K562 (cell line): ENCODE measurements around the gene ACAP3. TPM values are rescaled to one million over a fixed set of nuclear protein-coding genes. Genes with fewer than 3 reads are reported as not detected.

Experiments used
- ATAC-seq: fragments of 200-7000 bp; cut with Tn5 transposase; 3 replicates; pipeline ENCODE4 v1.9.1; 2020; ENCODE audit warnings: moderate library complexity
- BruUV-seq: library from RNA; stranded (reverse); fragments of 400-500 nt; replicated peaks from 2 replicates; lab custom pipeline; 2021; lab: Mats Ljungman, UMichigan
- CTCF ChIA-PET: fragments of 300-600 bp; formaldehyde crosslinking; extraction: SDS; loops from one replicate; lab custom pipeline; 2021; ENCODE audit warnings: low intra/inter-chr PET ratio; lab: Yijun Ruan, JAX
- POLR2A ChIA-PET: fragments of 300-600, 350-650 bp; sonication (Branson Sonifier 250); formaldehyde crosslinking; extraction: SDS; loops from one replicate; lab custom pipeline; 2021; ENCODE audit warnings: antibody characterized with exemption, inconsistent platforms; lab: Yijun Ruan, JAX
- DNase-seq, 4 experiments: peaks; one replicate each; pipeline versions ENCODE4 v3.0.0 to v3.0.0-alpha.2; 2011 to 2018; ENCODE audit warnings: low spot score in 3 of 4, mixed read lengths in 3 of 4; ENCODE audit errors: extremely low read depth in 1 of 4
- FAIRE-seq: peaks from 2 replicates; lab custom pipeline; 2011; peaks lifted over from hg19 to GRCh38; lab: Jason Lieb, UNC
- H2AFZ ChIP-seq: 2 replicates; pipeline ENCODE4 v1.6.0; 2011; ENCODE audit warnings: low read depth, low read length, control low read depth, inconsistent platforms
- H3K27ac ChIP-seq: fragments of 200-600 bp; 3 replicates; pipeline ENCODE4 v1.8.0; 2011; ENCODE audit warnings: low read depth, mild to moderate bottlenecking, control low read depth, inconsistent platforms, low read length, moderate library complexity, mixed read lengths; ENCODE audit errors: extremely low read depth
- H3K27me3 ChIP-seq, 2 experiments: fragments of 300-600 bp in 1 of 2; 2 replicates in 1 of 2; 3 replicates in 1 of 2; pipeline versions ENCODE4 v1.6.0 to v1.8.0; 2011; ENCODE audit warnings: inconsistent platforms in 2 of 2, low read length in 2 of 2, mild to moderate bottlenecking in 1 of 2, mixed read lengths in 1 of 2, moderate library complexity in 1 of 2; ENCODE audit not compliant: control insufficient read depth in 2 of 2, insufficient read depth in 2 of 2
- H3K36me3 ChIP-seq: fragments of 300-600 bp; 3 replicates; pipeline ENCODE4 v1.8.0; 2011; ENCODE audit warnings: mild to moderate bottlenecking, low read length, inconsistent platforms; ENCODE audit not compliant: control insufficient read depth, insufficient read depth
- H3K4me1 ChIP-seq, 2 experiments: fragments of 200-600 bp in 1 of 2; replicated peaks in 1 of 2; 2 replicates in 1 of 2; 3 replicates in 1 of 2; pipeline versions ENCODE4 v1.5.1 to v1.8.0; 2011; ENCODE audit warnings: inconsistent platforms in 2 of 2, low read length in 2 of 2, mild to moderate bottlenecking in 1 of 2, mixed read lengths in 1 of 2, moderate library complexity in 1 of 2; ENCODE audit not compliant: control insufficient read depth in 2 of 2, insufficient read depth in 2 of 2
- H3K4me2 ChIP-seq: 2 replicates; pipeline ENCODE4 v1.6.1; 2011; ENCODE audit warnings: low read length, control low read depth, inconsistent platforms, mixed read lengths; ENCODE audit not compliant: insufficient read depth
- H3K4me3 ChIP-seq: fragments of 200-600 bp; sonication (generic), shearing (Covaris generic); 2 replicates; pipeline ENCODE4 v1.5.1; 2016; ENCODE audit warnings: control low read depth, inconsistent platforms
- H3K79me2 ChIP-seq: fragments of 200-600 bp; 3 replicates; pipeline ENCODE4 v1.8.0; 2011; ENCODE audit warnings: low read length, inconsistent platforms; ENCODE audit not compliant: control insufficient read depth, insufficient read depth
- H3K9ac ChIP-seq, 2 experiments: 2 replicates each; pipeline versions ENCODE4 v1.6.0 to v1.6.1; 2011; ENCODE audit warnings: low read depth in 2 of 2, low read length in 2 of 2, control low read depth in 1 of 2, inconsistent platforms in 1 of 2, mild to moderate bottlenecking in 1 of 2, mixed read lengths in 1 of 2; ENCODE audit not compliant: insufficient read depth in 1 of 2
- H3K9me1 ChIP-seq: one replicate; pipeline ENCODE4 v1.6.0; 2011; ENCODE audit warnings: inconsistent platforms, mild to moderate bottlenecking, low read length, moderate library complexity; ENCODE audit not compliant: control insufficient read depth, insufficient read depth
- H3K9me3 ChIP-seq: replicated peaks from 2 replicates; pipeline ENCODE4 v1.5.1; 2011; ENCODE audit warnings: low read depth, low read length, inconsistent platforms; ENCODE audit not compliant: control insufficient read depth, insufficient read depth
- H4K20me1 ChIP-seq: replicated peaks from 2 replicates; pipeline ENCODE4 v1.6.1; 2011; ENCODE audit warnings: low read length, inconsistent platforms, mixed read lengths; ENCODE audit not compliant: control insufficient read depth, insufficient read depth
- BRD4 ChIP-seq: fragments of 200-600 bp; sonication (generic); IDR thresholded peaks from 2 replicates; pipeline ENCODE4 v1.6.1; 2017; ENCODE audit warnings: inconsistent platforms
- EHMT2 ChIP-seq: fragments of 450-650 bp; IDR thresholded peaks from 2 replicates; pipeline ENCODE4 v1.6.1; 2018; ENCODE audit warnings: antibody characterized with exemption
- ETV1 ChIP-seq: fragments of 450-650 bp; conservative IDR thresholded peaks from 2 replicates; pipeline ENCODE4 v1.6.1; 2016; ENCODE audit warnings: missing genetic modification characterization, control low read depth, low read depth, missing compliant biosample characterization
- HOXB6 ChIP-seq: fragments of 250-450 bp; sonication (Bioruptor Pico); IDR thresholded peaks from 2 replicates; pipeline ENCODE4 v1.5.1; 2022; ENCODE audit warnings: mild to moderate bottlenecking, borderline replicate concordance
- KAT8 ChIP-seq: fragments of 450-650 bp; IDR thresholded peaks from 2 replicates; pipeline ENCODE4 v1.6.1; 2016; ENCODE audit warnings: low read depth, mild to moderate bottlenecking
- KHSRP ChIP-seq: fragments of 450-650 bp; IDR thresholded peaks from 2 replicates; pipeline ENCODE4 v1.6.1; 2017
- SIN3B ChIP-seq: fragments of 450-650 bp; IDR thresholded peaks from 2 replicates; pipeline ENCODE4 v1.6.1; 2017; ENCODE audit warnings: low read depth, mild to moderate bottlenecking, moderate library complexity
- SMARCA4 ChIP-seq: fragments of 450-650 bp; IDR thresholded peaks from 2 replicates; pipeline ENCODE4 v1.6.1; 2016
- THAP12 ChIP-seq: fragments of 250-450 bp; sonication (Bioruptor Pico); IDR thresholded peaks from 2 replicates; pipeline ENCODE4 v1.9.0; 2021; ENCODE audit warnings: mild to moderate bottlenecking, inconsistent platforms
- ZNF12 ChIP-seq: sonication (generic); formaldehyde crosslinking; IDR thresholded peaks from 2 replicates; pipeline ENCODE4 v1.4.0; 2020; ENCODE audit warnings: mild to moderate bottlenecking, missing genetic modification reagents
- ZNF445 ChIP-seq: fragments of 250-450 bp; sonication (Bioruptor Pico); IDR thresholded peaks from 2 replicates; pipeline ENCODE4 v1.4.0; 2020; ENCODE audit warnings: low read depth, mild to moderate bottlenecking, moderate library complexity
- ZNF584 ChIP-seq: fragments of 200-800 bp; sonication (Bioruptor generic); IDR thresholded peaks from 2 replicates; pipeline ENCODE4 v1.6.1; 2016; ENCODE audit warnings: low read depth, mild to moderate bottlenecking, missing genetic modification characterization, missing compliant biosample characterization
- ZNF695 ChIP-seq: fragments of 450-650 bp; formaldehyde crosslinking; IDR thresholded peaks from 2 replicates; pipeline ENCODE4 v1.4.0; 2020; ENCODE audit warnings: mild to moderate bottlenecking, moderate library complexity
- ZNF707 ChIP-seq: fragments of 250-450 bp; sonication (Bioruptor Pico); conservative IDR thresholded peaks from 2 replicates; pipeline ENCODE4 v1.8.0; 2022; ENCODE audit warnings: inconsistent platforms, mild to moderate bottlenecking, moderate library complexity
- WGBS: fragments of 100-300 bp; shearing (Covaris generic); methylation state at CpG from one replicate; pipeline ENCODE4 v1.1.6; 2016; ENCODE audit warnings: low coverage, mixed read lengths; ENCODE audit not compliant: insufficient coverage; ENCODE audit errors: missing lambda C conversion rate; 5-methylcytosine and 5-hydroxymethylcytosine counted together
- in situ Hi-C: fragments of 300-500 bp; cut with MboI; formaldehyde crosslinking; loops from 4 replicates; pipeline ENCODE4 v1.15.0; 2018; ENCODE audit warnings: inconsistent platforms, mixed read lengths
- intact Hi-C: fragments of 100-400 bp; cut with micrococcal nuclease; formaldehyde crosslinking; loops from 2 replicates; pipeline ENCODE4 v1.14.2; 2022
- polyA plus RNA-seq, 8 experiments: library from polyadenylated mRNA; depleted of rRNA in 4 of 8; stranded (reverse) in 5 of 8; unstranded in 3 of 8; fragments of >200 nt; fragmentation: Nextera tagmentation in 2 of 8; fragmentation: Illumina TruSeq in 1 of 8; extraction: Ambion mirVana in 2 of 8; extraction: Trizol in 1 of 8; gene quantifications; 2 replicates each; pipeline versions ENCODE4 v1.2.1 to v1.2.3, GENCODE V29; 2011 to 2014; ENCODE audit warnings: inconsistent platforms in 1 of 8, missing spikeins in 1 of 8
- total RNA-seq, 7 experiments: library from RNA; depleted of rRNA in 6 of 7; stranded (reverse); fragments of >200 nt in 6 of 7; fragmentation: Illumina TruSeq in 2 of 7; extraction: Trizol in 2 of 7; gene quantifications; 2 replicates each; pipeline versions ENCODE4 v1.2.1 to v1.2.3, GENCODE V29; 2011 to 2021; ENCODE audit warnings: low replicate concordance in 1 of 7

ACAP3 gene
- total and polyA plus RNA-seq, 9 of the 15 experiments (the other 6 are each of a cell fraction or from before 2014, with no cell fraction given), result 0.01 to 49.0 (median 12.0) TPM

GRCh38 chr1:1282998-1283397 is 24.7 kb downstream of the ACAP3 start:
- Histone ChIP-seq H3K4me1 (peaks cover 0 to 65% of the 10 kb centered on the region in 2 experiments; a peak in 3 of 5 replicates), H2AFZ (no peak overlapping the region), H3K36me3 (no peaks in the 10 kb centered on the region), H3K9me1 (peaks cover 3% of the 10 kb centered on the region), H3K27me3 (peaks cover 2 to 25% of the 10 kb centered on the region in 2 experiments; a peak in 3 of 5 replicates), H3K4me3 (no peak overlapping the region), H3K79me2 (no peaks in the 10 kb centered on the region), H3K27ac (no peak overlapping the region), H4K20me1 (peaks cover 3% of the 10 kb centered on the region; the same call in 1 of the 2 replicates), H3K9me3 (no peaks in the 10 kb centered on the region), H3K4me2 (no peak overlapping the region), H3K9ac (no peak overlapping the region)
- no peak for ATAC-seq
- in situ Hi-C loops, result no loop called here
- TF ChIP-seq ZNF707 (CRISPR knock-in tag) (no peak), BRD4 (no peak), HOXB6 (CRISPR knock-in tag) (no peak), ZNF695 (no peak), ZNF445 (CRISPR knock-in tag) (no peak), ETV1 (no peak), ZNF12 (CRISPR knock-in tag) (no peak), SMARCA4 (no peak), ZNF584 (no peak), THAP12 (CRISPR knock-in tag) (no peak), KHSRP (no peak), EHMT2 (no peak), SIN3B (no peak), KAT8 (no peak)
- no peak for DNase-seq
- no peak for FAIRE-seq
- CTCF ChIA-PET, result no interaction called here
- no TSS peak for BruUV-seq
- intact Hi-C loops, result no loop called here
- 27% methylated on average over 14 of the region's 14 CpGs for WGBS
- POLR2A ChIA-PET, result interaction anchor here (0.6 kb wide), 1 partner anchor 223 kb away, joined by 3 read pairs; no protein-coding TSS in a partner anchor
